HEK293 (cell line): ENCODE data around the gene ZNF469.

ENCODE experiments used
- CTCF ChIA-PET: fragments of 350-600 bp; formaldehyde crosslinking; extraction: SDS; loops from one replicate; lab custom pipeline; 2021; ENCODE audit warnings: antibody characterized with exemption; lab: Yijun Ruan, JAX
- POLR2A ChIA-PET: fragments of 300-600 bp; formaldehyde crosslinking; extraction: SDS; loops from one replicate; lab custom pipeline; 2020; ENCODE audit warnings: antibody characterized with exemption, inconsistent platforms; lab: Yijun Ruan, JAX
- H3K27ac ChIP-seq: fragments of 200-500 bp; sonication (Bioruptor generic); 2 replicates; pipeline ENCODE4 v1.5.1; 2014; ENCODE audit warnings: low read depth, low read length, control low read depth, inconsistent platforms; ENCODE audit errors: extremely low read depth
- H3K36me3 ChIP-seq, 2 experiments: fragments of 200-500 bp in 1 of 2; sonication (Bioruptor generic) in 1 of 2; 1 replicate in 1 of 2; 2 replicates in 1 of 2; pipeline ENCODE4 v1.5.1; 2014 to 2017; ENCODE audit warnings: inconsistent platforms in 2 of 2, low read length in 2 of 2; ENCODE audit not compliant: control insufficient read depth in 2 of 2, insufficient read depth in 1 of 2
- H3K4me1 ChIP-seq: fragments of 200-500 bp; sonication (Bioruptor generic); 2 replicates; pipeline ENCODE4 v1.5.1; 2014; ENCODE audit warnings: mild to moderate bottlenecking, low read length, inconsistent platforms; ENCODE audit not compliant: control insufficient read depth, insufficient read depth
- H3K4me3 ChIP-seq: 2 replicates; pipeline ENCODE4 v1.5.1; 2011; ENCODE audit warnings: low read depth, mild to moderate bottlenecking, control low read depth, low read length, moderate library complexity
- H3K9me3 ChIP-seq: fragments of 200-500 bp; sonication (Bioruptor generic); 2 replicates; pipeline ENCODE4 v1.5.1; 2014; ENCODE audit warnings: low read depth, low read length, inconsistent platforms; ENCODE audit not compliant: control insufficient read depth, insufficient read depth
- GLIS2 ChIP-seq: fragments of 450-650 bp; formaldehyde crosslinking; IDR thresholded peaks from 2 replicates; pipeline ENCODE4 v1.5.1; 2016; ENCODE audit warnings: missing biosample characterization, missing genetic modification characterization
- HOXC10 ChIP-seq: sonication (generic); formaldehyde crosslinking; IDR thresholded peaks from 2 replicates; pipeline ENCODE4 v1.8.1; 2023; ENCODE audit warnings: mild to moderate bottlenecking, missing genetic modification reagents
- KLF7 ChIP-seq: fragments of 450-650 bp; formaldehyde crosslinking; IDR thresholded peaks from 2 replicates; pipeline ENCODE4 v1.5.1; 2016; ENCODE audit warnings: missing biosample characterization, missing genetic modification characterization, borderline replicate concordance
- OSR2 ChIP-seq: fragments of 450-650 bp; formaldehyde crosslinking; IDR thresholded peaks from 2 replicates; pipeline ENCODE4 v1.5.1; 2016; ENCODE audit warnings: missing biosample characterization, missing genetic modification characterization
- PRDM4 ChIP-seq: fragments of 450-650 bp; formaldehyde crosslinking; IDR thresholded peaks from 2 replicates; pipeline ENCODE4 v1.5.1; 2017; ENCODE audit warnings: missing biosample characterization, missing genetic modification characterization
- RBAK ChIP-seq: fragments of 450-650 bp; formaldehyde crosslinking; IDR thresholded peaks from 2 replicates; pipeline ENCODE4 v1.5.1; 2016; ENCODE audit warnings: missing biosample characterization, missing genetic modification characterization
- REPIN1 ChIP-seq: fragments of 450-650 bp; formaldehyde crosslinking; IDR thresholded peaks from 2 replicates; pipeline ENCODE4 v1.5.1; 2017; ENCODE audit warnings: missing biosample characterization, missing genetic modification characterization, low read depth
- SCRT1 ChIP-seq: fragments of 450-650 bp; formaldehyde crosslinking; IDR thresholded peaks from 2 replicates; pipeline ENCODE4 v1.5.1; 2016; ENCODE audit warnings: missing biosample characterization, missing genetic modification characterization, borderline replicate concordance
- SP7 ChIP-seq: fragments of 450-650 bp; formaldehyde crosslinking; IDR thresholded peaks from 2 replicates; pipeline ENCODE4 v1.5.1; 2016; ENCODE audit warnings: missing biosample characterization, missing genetic modification characterization
- ZBTB48 ChIP-seq: fragments of 450-650 bp; formaldehyde crosslinking; IDR thresholded peaks from 2 replicates; pipeline ENCODE4 v1.5.1; 2016; ENCODE audit warnings: missing biosample characterization, missing genetic modification characterization
- ZBTB7A ChIP-seq: fragments of 450-650 bp; formaldehyde crosslinking; IDR thresholded peaks from 2 replicates; pipeline ENCODE4 v1.5.1; 2016; ENCODE audit warnings: low read depth, missing biosample characterization, missing genetic modification characterization
- ZFHX2 ChIP-seq: fragments of 450-650 bp; formaldehyde crosslinking; conservative IDR thresholded peaks from 2 replicates; pipeline ENCODE4 v1.5.1; 2016; ENCODE audit warnings: missing biosample characterization, missing genetic modification characterization
- ZNF174 ChIP-seq: fragments of 450-650 bp; formaldehyde crosslinking; IDR thresholded peaks from 2 replicates; pipeline ENCODE4 v1.5.0; 2017; ENCODE audit warnings: missing biosample characterization, mild to moderate bottlenecking, missing genetic modification characterization
- ZNF23 ChIP-seq: fragments of 450-650 bp; formaldehyde crosslinking; IDR thresholded peaks from 2 replicates; pipeline ENCODE4 v1.5.1; 2016; ENCODE audit warnings: missing biosample characterization, missing genetic modification characterization, borderline replicate concordance
- ZNF280C ChIP-seq: fragments of 450-650 bp; formaldehyde crosslinking; IDR thresholded peaks from 2 replicates; pipeline ENCODE4 v1.5.1; 2016; ENCODE audit warnings: missing biosample characterization, missing genetic modification characterization
- ZNF362 ChIP-seq: fragments of 450-650 bp; formaldehyde crosslinking; IDR thresholded peaks from 2 replicates; pipeline ENCODE4 v1.5.1; 2016; ENCODE audit warnings: missing biosample characterization, missing genetic modification characterization
- ZNF391 ChIP-seq: fragments of 450-650 bp; formaldehyde crosslinking; IDR thresholded peaks from 2 replicates; pipeline ENCODE4 v1.5.1; 2016; ENCODE audit warnings: low read depth, missing biosample characterization, missing genetic modification characterization, borderline replicate concordance
- ZNF580 ChIP-seq: fragments of 450-650 bp; formaldehyde crosslinking; IDR thresholded peaks from 2 replicates; pipeline ENCODE4 v1.5.1; 2016; ENCODE audit warnings: missing biosample characterization, missing genetic modification characterization
- ZNF692 ChIP-seq: fragments of 450-650 bp; formaldehyde crosslinking; IDR thresholded peaks from 2 replicates; pipeline ENCODE4 v1.5.1; 2016; ENCODE audit warnings: missing biosample characterization, missing genetic modification characterization
- ZNF768 ChIP-seq: fragments of 450-650 bp; formaldehyde crosslinking; IDR thresholded peaks from 2 replicates; pipeline ENCODE4 v1.5.1; 2018; ENCODE audit warnings: missing biosample characterization, mild to moderate bottlenecking, missing genetic modification characterization
- TF ChIP-seq, protein P1 (sequence below): fragments of 450-650 bp; formaldehyde crosslinking; IDR thresholded peaks from 2 replicates; pipeline ENCODE4 v1.5.1; 2017; ENCODE audit warnings: missing biosample characterization, missing genetic modification characterization
- TF ChIP-seq, protein P2 (sequence below): fragments of 450-650 bp; formaldehyde crosslinking; IDR thresholded peaks from 2 replicates; pipeline ENCODE4 v1.5.1; 2017; ENCODE audit warnings: missing biosample characterization, missing genetic modification characterization

ZNF469 gene

DNA sequence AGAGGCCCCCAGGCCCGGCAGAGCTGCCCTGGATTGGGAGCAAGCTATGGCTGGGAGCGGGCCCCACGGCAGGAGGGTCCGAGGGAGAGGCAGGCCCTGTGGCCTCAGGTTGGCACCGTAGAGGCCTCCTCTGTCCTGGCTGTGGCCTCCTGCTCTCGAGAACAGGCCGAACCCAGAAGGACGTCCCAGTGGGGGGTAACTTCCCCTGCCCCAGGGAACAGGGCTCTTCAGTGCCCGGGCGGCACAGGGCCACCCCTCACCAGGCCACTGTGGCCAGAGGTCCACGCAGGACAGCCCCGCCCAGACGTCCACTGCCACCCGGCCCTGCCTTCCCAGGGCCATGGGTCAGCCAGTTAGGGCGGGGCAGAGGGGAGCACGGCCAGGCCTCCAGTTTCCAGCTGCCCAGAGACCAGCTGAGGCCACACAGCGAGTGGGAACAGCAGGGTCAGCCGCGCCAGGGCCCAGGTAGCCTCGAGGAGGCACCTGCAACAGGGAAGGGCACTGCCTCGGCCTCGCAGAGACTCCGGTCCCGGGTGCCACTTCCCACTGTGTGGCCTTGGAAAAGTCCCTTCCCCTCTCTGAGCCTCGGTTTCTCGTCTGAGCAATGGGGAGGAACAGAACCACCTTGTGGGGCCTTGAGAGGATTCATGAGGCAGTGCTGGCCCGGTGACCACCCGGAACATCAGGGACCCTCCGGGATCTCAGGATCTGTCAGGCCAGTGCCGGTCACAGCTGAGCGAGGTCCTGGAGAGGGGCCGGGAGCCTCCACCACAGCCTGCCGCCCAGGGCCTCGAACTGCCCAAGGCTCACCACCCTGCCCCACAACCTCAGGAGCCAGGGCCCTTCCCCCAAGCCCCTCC, 32.0 kb downstream of the ZNF469 start:
- ChIA-PET POLR2A (no interaction called here), CTCF (interaction anchor here (1.0 kb wide), 1 partner anchor 23 kb away, joined by 3 read pairs; no protein-coding TSS in a partner anchor)
- TF ChIP-seq GLIS2 (tag by site-specific recombination) (no peak), REPIN1 (no peak), ZNF391 (no peak), PRDM4 (no peak), RBAK (tag by site-specific recombination) (no peak), ZBTB7A (tag by site-specific recombination) (no peak), ZNF580 (tag by site-specific recombination) (no peak), ZNF768 (tag by site-specific recombination) (no peak), KLF7 (tag by site-specific recombination) (no peak)
- TF ChIP-seq, protein P1, sequence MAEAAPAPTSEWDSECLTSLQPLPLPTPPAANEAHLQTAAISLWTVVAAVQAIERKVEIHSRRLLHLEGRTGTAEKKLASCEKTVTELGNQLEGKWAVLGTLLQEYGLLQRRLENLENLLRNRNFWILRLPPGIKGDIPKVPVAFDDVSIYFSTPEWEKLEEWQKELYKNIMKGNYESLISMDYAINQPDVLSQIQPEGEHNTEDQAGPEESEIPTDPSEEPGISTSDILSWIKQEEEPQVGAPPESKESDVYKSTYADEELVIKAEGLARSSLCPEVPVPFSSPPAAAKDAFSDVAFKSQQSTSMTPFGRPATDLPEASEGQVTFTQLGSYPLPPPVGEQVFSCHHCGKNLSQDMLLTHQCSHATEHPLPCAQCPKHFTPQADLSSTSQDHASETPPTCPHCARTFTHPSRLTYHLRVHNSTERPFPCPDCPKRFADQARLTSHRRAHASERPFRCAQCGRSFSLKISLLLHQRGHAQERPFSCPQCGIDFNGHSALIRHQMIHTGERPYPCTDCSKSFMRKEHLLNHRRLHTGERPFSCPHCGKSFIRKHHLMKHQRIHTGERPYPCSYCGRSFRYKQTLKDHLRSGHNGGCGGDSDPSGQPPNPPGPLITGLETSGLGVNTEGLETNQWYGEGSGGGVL = no peak
- no peaks in the 10 kb centered on the region for H3K36me3 ChIP-seq
- H3K4me1 ChIP-seq = no peaks in the 10 kb centered on the region
- H3K9me3 ChIP-seq = no peaks in the 10 kb centered on the region
- no peak overlapping the region for H3K4me3 ChIP-seq
- H3K27ac ChIP-seq = no peak overlapping the region

GRCh38 chr16:88415381-88415705, 32.6 kb downstream of the ZNF469 start:
- H3K4me1 ChIP-seq = no peaks in the 10 kb centered on the region
- no peaks in the 10 kb centered on the region for H3K9me3 ChIP-seq
- no peaks in the 10 kb centered on the region for H3K36me3 ChIP-seq
- no peak overlapping the region for H3K27ac ChIP-seq
- H3K4me3 ChIP-seq = no peak overlapping the region
- ChIA-PET CTCF (interaction anchor here (0.5 kb wide), 1 partner anchor 15 kb away, joined by 3 read pairs; no protein-coding TSS in a partner anchor), POLR2A (no interaction called here)
- no peak for TF ChIP-seq HOXC10 (CRISPR knock-in tag)
- no peak for TF ChIP-seq ZNF174 (tag by site-specific recombination)
- no peak for TF ChIP-seq ZBTB48 (tag by site-specific recombination)
- no peak for TF ChIP-seq OSR2
- TF ChIP-seq ZNF280C (tag by site-specific recombination) = no peak
- no peak for TF ChIP-seq ZNF692 (tag by site-specific recombination)
- TF ChIP-seq ZNF362 (tag by site-specific recombination) = no peak
- TF ChIP-seq ZFHX2 (tag by site-specific recombination) = no peak
- no peak for TF ChIP-seq ZNF23 (tag by site-specific recombination)
- no peak for TF ChIP-seq SP7 (tag by site-specific recombination)
- TF ChIP-seq, protein P2, sequence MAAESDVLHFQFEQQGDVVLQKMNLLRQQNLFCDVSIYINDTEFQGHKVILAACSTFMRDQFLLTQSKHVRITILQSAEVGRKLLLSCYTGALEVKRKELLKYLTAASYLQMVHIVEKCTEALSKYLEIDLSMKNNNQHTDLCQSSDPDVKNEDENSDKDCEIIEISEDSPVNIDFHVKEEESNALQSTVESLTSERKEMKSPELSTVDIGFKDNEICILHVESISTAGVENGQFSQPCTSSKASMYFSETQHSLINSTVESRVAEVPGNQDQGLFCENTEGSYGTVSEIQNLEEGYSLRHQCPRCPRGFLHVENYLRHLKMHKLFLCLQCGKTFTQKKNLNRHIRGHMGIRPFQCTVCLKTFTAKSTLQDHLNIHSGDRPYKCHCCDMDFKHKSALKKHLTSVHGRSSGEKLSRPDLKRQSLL (tag by site-specific recombination) = no peak
- TF ChIP-seq REPIN1 = no peak
- TF ChIP-seq SCRT1 (tag by site-specific recombination) = no peak
- TF ChIP-seq, all 188 proteins: peak for 0
